ENCODE results near the gene NACA2. TPM values are rescaled to one million over a fixed set of nuclear protein-coding genes. Genes with fewer than 3 reads are reported as not detected.

Gene NACA2
- total and polyA plus RNA-seq, 2 of the 8 experiments (the other 6 are each of a cell fraction or from before 2014, with no cell fraction given): not detected

- no peak overlapping the region for H2AFZ ChIP-seq (ENCODE audit: low read length)
- POLR2A ChIA-PET (ENCODE audit: partially characterized antibody): no interaction called here
- no peak overlapping the region for H3K9ac ChIP-seq (replicated peaks in 1 of 4; ENCODE audit: extremely low read depth in 1 of 4, low read depth in 3 of 4, low read length in 3 of 4)
Measured at GRCh38 chr17:61568219-61569072, 22.6 kb downstream of the NACA2 start.

More at GRCh38 chr17:61568219-61569072, 22.6 kb downstream of the NACA2 start:
- Histone ChIP-seq H3K4ac (replicated peaks; ENCODE audit: insufficient read length, low read depth, low read length) (no peak overlapping the region), H3K18ac (ENCODE audit: extremely low read depth, low read length) (no peak overlapping the region), H3K27ac (ENCODE audit: low read depth, low read length) (no peak overlapping the region), H2BK5ac (ENCODE audit: low read depth, low read length) (no peak overlapping the region), H4K5ac (ENCODE audit: insufficient read length, low read depth, low read length) (no peak overlapping the region), H3K4me2 (ENCODE audit: insufficient read depth in 1 of 2, low read depth in 2 of 2, low read length in 2 of 2) (no peak overlapping the region), H3K36me3 (ENCODE audit: control insufficient read depth in 2 of 4, insufficient read depth in 4 of 4, low read length in 3 of 4) (no peaks in the 10 kb centered on the region), H3K9me3 (ENCODE audit: insufficient read depth in 2 of 2, low read depth in 1 of 2, low read length in 1 of 2) (peaks cover 10 to 11% of the 10 kb centered on the region in 2 experiments; a peak in 2 of 4 replicates), H3K14ac (ENCODE audit: insufficient read length) (no peak overlapping the region), H3K79me1 (ENCODE audit: low read depth, low read length) (no peaks in the 10 kb centered on the region), H3K79me2 (ENCODE audit: control insufficient read depth in 1 of 2, insufficient read depth in 2 of 2, low read length in 2 of 2) (no peaks in the 10 kb centered on the region), H2BK120ac (replicated peaks; ENCODE audit: low read depth, low read length) (no peak overlapping the region), H2BK15ac (ENCODE audit: low read length) (no peak overlapping the region), H4K91ac (replicated peaks; ENCODE audit: insufficient read length, low read length) (no peak overlapping the region), H2BK12ac (ENCODE audit: low read depth, low read length) (no peak overlapping the region), H3K4me1 (replicated peaks in 1 of 4; ENCODE audit: control insufficient read depth in 3 of 4, insufficient read depth in 4 of 4, low read length in 3 of 4) (no peaks in the 10 kb centered on the region), H3K27me3 (replicated peaks in 1 of 4; ENCODE audit: control insufficient read depth in 3 of 4, extremely low read depth in 1 of 4, insufficient read depth in 3 of 4, low read length in 3 of 4) (no peaks in the 10 kb centered on the region), H3K4me3 (ENCODE audit: extremely low read depth in 1 of 4, insufficient read depth in 2 of 4, low read depth in 3 of 4, low read length in 4 of 4) (no peak overlapping the region), H2AK5ac (ENCODE audit: low read depth, low read length) (no peak overlapping the region), H3K56ac (replicated peaks; ENCODE audit: insufficient read length, low read depth, low read length) (no peak overlapping the region), H4K8ac (ENCODE audit: extremely low read depth, insufficient read depth, low read length) (no peak overlapping the region), H2BK20ac (ENCODE audit: low read length) (no peak overlapping the region), H4K20me1 (replicated peaks in 1 of 2; ENCODE audit: control insufficient read depth in 1 of 2, insufficient read depth in 2 of 2, low read length in 2 of 2) (no peaks in the 10 kb centered on the region), H3K23me2 (ENCODE audit: low read depth, low read length) (no peaks in the 10 kb centered on the region), H3K23ac (ENCODE audit: insufficient read length) (no peak overlapping the region)
- CTCF ChIA-PET (ENCODE audit: partially characterized antibody): interaction anchor here (0.6 to 1.2 kb wide), 2 partner anchors 7 to 155 kb away, joined by 3 to 4 read pairs; no protein-coding TSS in a partner anchor
- FAIRE-seq: no peak
- WGBS, 2 experiments (ENCODE audit: extremely low coverage in 1 of 2, insufficient coverage in 1 of 2, insufficient read length in 1 of 2, insufficient replicate concordance in 2 of 2, low coverage in 1 of 2, low lambda C conversion rate in 2 of 2, missing lambda C conversion rate in 1 of 2): 92% methylated on average over 14 of the region's 14 CpGs; no CpG with 5 or more reads in 1 of the 2 experiments
- TF ChIP-seq YY1 (IDR thresholded peaks at IDR 0.05; ENCODE audit: low read depth, low read length): no peak
- no peak for TF ChIP-seq EZH2 (IDR thresholded peaks at IDR 0.05; ENCODE audit: low read depth, low read length, severe bottlenecking)
- no peak for DNase-seq (ENCODE audit: low read depth in 1 of 2, low spot score in 2 of 2)
